IMR-90 (cell line): Measurements from ENCODE around the gene LRIG1.

ENCODE experiments used
- CEBPB ChIP-seq: IDR thresholded peaks from 2 replicates; pipeline ENCODE4 v1.6.1; 2012; ENCODE audit warnings: low read depth, low read length, improper control_type of control experiment
- CHD1 ChIP-seq: IDR thresholded peaks from 2 replicates; pipeline ENCODE4 v1.6.1; 2012; ENCODE audit warnings: low read depth, low read length, improper control_type of control experiment
- CTCF ChIP-seq: conservative IDR thresholded peaks from 2 replicates; pipeline ENCODE4 v1.5.1; 2012; ENCODE audit warnings: mild to moderate bottlenecking, low read depth, low read length, improper control_type of control experiment
- MAFK ChIP-seq: IDR thresholded peaks from 2 replicates; pipeline ENCODE4 v1.6.1; 2012; ENCODE audit warnings: low read depth, low read length, improper control_type of control experiment
- MAZ ChIP-seq: IDR thresholded peaks from 2 replicates; pipeline ENCODE4 v1.6.1; 2012; ENCODE audit warnings: low read depth, mild to moderate bottlenecking, low read length, improper control_type of control experiment, moderate library complexity, borderline replicate concordance
- MXI1 ChIP-seq: IDR thresholded peaks from 2 replicates; pipeline ENCODE4 v1.6.1; 2012; ENCODE audit warnings: low read depth, mild to moderate bottlenecking, low read length, moderate library complexity, borderline replicate concordance
- POLR2A ChIP-seq: IDR thresholded peaks from 2 replicates; pipeline ENCODE4 v1.6.1; 2012; ENCODE audit warnings: mild to moderate bottlenecking, low read depth, low read length
- RAD21 ChIP-seq: IDR thresholded peaks from 2 replicates; pipeline ENCODE4 v1.6.1; 2012; ENCODE audit warnings: low read length, improper control_type of control experiment
- RFX5 ChIP-seq: IDR thresholded peaks from 2 replicates; pipeline ENCODE4 v1.8.0; 2012; ENCODE audit warnings: low read depth, mild to moderate bottlenecking, low read length, moderate library complexity
- SMC3 ChIP-seq: fragments of 150-350 bp; IDR thresholded peaks from 2 replicates; pipeline ENCODE4 v1.6.1; 2016; ENCODE audit warnings: low read depth, mild to moderate bottlenecking, antibody characterized with exemption, low read length, moderate library complexity
- TF ChIP-seq, protein P1 (sequence below): fragments of 150-350 bp; IDR thresholded peaks from 2 replicates; pipeline ENCODE4 v1.6.1; 2017; ENCODE audit warnings: mild to moderate bottlenecking, antibody characterized with exemption, low read length, low read depth

- TF ChIP-seq CTCF (no peak), CEBPB (no peak), CHD1 (no peak), RFX5 (no peak), POLR2A (no peak), SMC3 (no peak), MAFK (no peak), MAZ (no peak), RAD21 (no peak), MXI1 (no peak)
- TF ChIP-seq, protein P1, sequence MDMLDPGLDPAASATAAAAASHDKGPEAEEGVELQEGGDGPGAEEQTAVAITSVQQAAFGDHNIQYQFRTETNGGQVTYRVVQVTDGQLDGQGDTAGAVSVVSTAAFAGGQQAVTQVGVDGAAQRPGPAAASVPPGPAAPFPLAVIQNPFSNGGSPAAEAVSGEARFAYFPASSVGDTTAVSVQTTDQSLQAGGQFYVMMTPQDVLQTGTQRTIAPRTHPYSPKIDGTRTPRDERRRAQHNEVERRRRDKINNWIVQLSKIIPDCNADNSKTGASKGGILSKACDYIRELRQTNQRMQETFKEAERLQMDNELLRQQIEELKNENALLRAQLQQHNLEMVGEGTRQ, result no peak
Observed at GRCh38 chr3:66394019-66394752, 106.6 kb downstream of the LRIG1 start.
